ENCODE results near the gene SETD4. TPM values are rescaled to one million over a fixed set of nuclear protein-coding genes. Genes with fewer than 3 reads are reported as not detected.

The SETD4 gene
- total and polyA plus RNA-seq, 2 of the 8 experiments (the other 6 are each of a cell fraction or from before 2014, with no cell fraction given) = 20.1 to 46.6 TPM

- Histone ChIP-seq H4K8ac (ENCODE audit: extremely low read depth, insufficient read depth, low read length) (no peak overlapping the region), H3K4me3 (ENCODE audit: extremely low read depth in 1 of 4, insufficient read depth in 2 of 4, low read depth in 3 of 4, low read length in 4 of 4) (no peak overlapping the region), H3K9me3 (ENCODE audit: insufficient read depth in 2 of 2, low read depth in 1 of 2, low read length in 1 of 2) (no peaks in the 10 kb centered on the region), H3K14ac (ENCODE audit: insufficient read length) (no peak overlapping the region), H2BK12ac (ENCODE audit: low read depth, low read length) (no peak overlapping the region), H3K79me1 (ENCODE audit: low read depth, low read length) (no peaks in the 10 kb centered on the region), H2AFZ (ENCODE audit: low read length) (no peak overlapping the region), H2BK120ac (replicated peaks; ENCODE audit: low read depth, low read length) (no peak overlapping the region), H3K4ac (replicated peaks; ENCODE audit: insufficient read length, low read depth, low read length) (no peak overlapping the region), H3K79me2 (ENCODE audit: control insufficient read depth in 1 of 2, insufficient read depth in 2 of 2, low read length in 2 of 2) (peaks cover 0 to 29% of the 10 kb centered on the region in 2 experiments; a peak in 2 of 4 replicates), H3K4me2 (ENCODE audit: insufficient read depth in 1 of 2, low read depth in 2 of 2, low read length in 2 of 2) (no peak overlapping the region), H3K9ac (replicated peaks in 1 of 4; ENCODE audit: extremely low read depth in 1 of 4, low read depth in 3 of 4, low read length in 3 of 4) (no peak overlapping the region), H3K23me2 (ENCODE audit: low read depth, low read length) (peaks cover 5% of the 10 kb centered on the region), H4K20me1 (replicated peaks in 1 of 2; ENCODE audit: control insufficient read depth in 1 of 2, insufficient read depth in 2 of 2, low read length in 2 of 2) (no peaks in the 10 kb centered on the region), H2BK5ac (ENCODE audit: low read depth, low read length) (no peak overlapping the region), H2BK20ac (ENCODE audit: low read length) (no peak overlapping the region), H3K56ac (replicated peaks; ENCODE audit: insufficient read length, low read depth, low read length) (no peak overlapping the region), H3K4me1 (replicated peaks in 1 of 4; ENCODE audit: control insufficient read depth in 3 of 4, insufficient read depth in 4 of 4, low read length in 3 of 4) (peaks cover 0 to 13% (median 6%) of the 10 kb centered on the region in 4 experiments), H3K18ac (ENCODE audit: extremely low read depth, low read length) (no peak overlapping the region), H3K23ac (ENCODE audit: insufficient read length) (no peak overlapping the region), H4K91ac (replicated peaks; ENCODE audit: insufficient read length, low read length) (no peak overlapping the region), H3K27me3 (replicated peaks in 1 of 4; ENCODE audit: control insufficient read depth in 3 of 4, extremely low read depth in 1 of 4, insufficient read depth in 3 of 4, low read length in 3 of 4) (no peaks in the 10 kb centered on the region), H2BK15ac (ENCODE audit: low read length) (no peak overlapping the region), H3K36me3 (ENCODE audit: control insufficient read depth in 2 of 4, insufficient read depth in 4 of 4, low read length in 3 of 4) (peaks cover 3 to 29% (median 19%) of the 10 kb centered on the region in 4 experiments; a peak in 6 of 8 replicates), H3K27ac (ENCODE audit: low read depth, low read length) (no peak overlapping the region), H2AK5ac (ENCODE audit: low read depth, low read length) (no peak overlapping the region), H4K5ac (ENCODE audit: insufficient read length, low read depth, low read length) (no peak overlapping the region)
- no peak for DNase-seq (ENCODE audit: low read depth in 1 of 2, low spot score in 2 of 2)
- no peak for TF ChIP-seq TAF7 (optimal IDR thresholded peaks at IDR 0.05; ENCODE audit: borderline replicate concordance, low read depth, low read length)
- peak; percentile 57; the same call in 1 of the 2 replicates for TF ChIP-seq E2F6 (IDR thresholded peaks at IDR 0.05)
- POLR2A ChIA-PET (ENCODE audit: partially characterized antibody) = interaction anchor here (1.4 to 3.6 kb wide), 5 partner anchors 9 to 69 kb away, joined by 3 to 19 read pairs (median 6); partner anchors contain the start of gene SETD4
- 90% methylated on average over 10 of the region's 10 CpGs; no CpG with 5 or more reads in 1 of the 2 experiments for WGBS, 2 experiments (ENCODE audit: extremely low coverage in 1 of 2, insufficient coverage in 1 of 2, insufficient read length in 1 of 2, insufficient replicate concordance in 2 of 2, low coverage in 1 of 2, low lambda C conversion rate in 2 of 2, missing lambda C conversion rate in 1 of 2)
- CTCF ChIA-PET (ENCODE audit: partially characterized antibody) = interaction anchor here (0.6 to 4.1 kb wide), 5 partner anchors 13 to 82 kb away, joined by 3 to 19 read pairs (median 3); no protein-coding TSS in a partner anchor
- no peak for FAIRE-seq
Measured at GRCh38 chr21:36109868-36110267, 49.5 kb upstream of the SETD4 start.
